ENCODE measurements around the gene TAAR8.
"Not testable (repeated sequence)": the region's sequence is repeated elsewhere in the genome, so short reads cannot be mapped to it uniquely, and the experiment has no call there.

TAAR8 gene

DNA sequence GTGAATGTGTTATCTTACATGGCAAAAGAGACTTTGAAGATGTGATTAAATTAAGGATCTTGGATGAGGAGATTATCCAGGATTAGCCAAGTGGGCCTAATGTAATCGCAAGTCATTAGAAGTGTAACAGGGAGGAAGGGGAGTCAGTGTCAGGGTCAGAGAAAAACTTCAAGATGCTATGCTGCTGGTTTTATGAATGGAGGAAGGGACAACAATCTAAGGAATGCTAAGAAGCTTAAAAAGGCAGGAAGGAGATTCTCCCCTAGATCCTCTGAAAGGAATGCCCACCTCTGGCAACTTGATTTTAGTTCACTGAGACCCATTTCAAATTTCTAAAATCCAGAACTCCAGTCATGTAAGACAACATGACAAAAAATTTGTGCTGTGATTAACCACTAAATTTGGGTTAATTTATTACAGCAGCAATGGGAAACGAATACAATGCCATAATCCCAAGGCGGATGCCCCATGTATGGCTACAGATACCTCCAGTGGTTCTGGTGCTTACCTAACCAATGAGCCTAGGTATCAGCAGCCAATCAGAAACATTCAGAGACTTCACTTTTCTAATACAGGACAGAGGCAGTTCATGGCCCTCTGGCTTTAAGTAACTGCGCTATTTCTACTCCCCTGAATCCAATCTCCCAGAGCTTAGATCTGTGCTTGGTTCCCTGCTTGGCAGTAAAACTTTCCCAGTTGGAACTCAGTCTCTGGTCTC lies 3.6 kb upstream of the TAAR8 start:
- DNase-seq, result no peak

GRCh38 chr6:132551214-132551613 lies 1.3 kb upstream of the TAAR8 start:
- DNase-seq, result no peak

GRCh38 chr6:132560087-132560486 lies 7.6 kb downstream of the TAAR8 start:
- not testable (repeated sequence) for DNase-seq

- no peak for DNase-seq
Observed at GRCh38 chr6:132566404-132566803, 13.9 kb downstream of the TAAR8 start.

- no peak for DNase-seq
Observed at GRCh38 chr6:132567566-132567965, 15.1 kb downstream of the TAAR8 start.

GRCh38 chr6:132568611-132569010 lies 16.1 kb downstream of the TAAR8 start:
- DNase-seq, result no peak

DNA sequence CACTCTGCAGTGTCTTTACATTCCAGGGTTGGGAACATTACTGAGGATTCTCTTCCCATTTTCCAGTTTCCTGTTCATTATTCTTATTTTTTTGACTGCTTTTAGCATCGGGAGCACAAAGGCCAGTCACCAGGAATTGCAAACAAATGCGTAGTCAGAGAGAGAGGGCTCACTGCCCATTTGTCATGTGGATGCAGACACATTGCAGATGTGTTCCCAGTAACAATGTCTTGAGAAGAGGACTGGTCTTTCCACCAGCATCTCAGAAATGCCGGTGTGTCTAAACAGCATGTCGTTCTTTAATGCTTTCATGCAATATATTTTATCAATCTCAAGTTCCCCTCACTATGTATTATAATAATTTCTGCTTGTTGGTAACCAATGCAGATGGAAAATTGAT lies 16.7 kb downstream of the TAAR8 start:
- no peak for DNase-seq

DNA sequence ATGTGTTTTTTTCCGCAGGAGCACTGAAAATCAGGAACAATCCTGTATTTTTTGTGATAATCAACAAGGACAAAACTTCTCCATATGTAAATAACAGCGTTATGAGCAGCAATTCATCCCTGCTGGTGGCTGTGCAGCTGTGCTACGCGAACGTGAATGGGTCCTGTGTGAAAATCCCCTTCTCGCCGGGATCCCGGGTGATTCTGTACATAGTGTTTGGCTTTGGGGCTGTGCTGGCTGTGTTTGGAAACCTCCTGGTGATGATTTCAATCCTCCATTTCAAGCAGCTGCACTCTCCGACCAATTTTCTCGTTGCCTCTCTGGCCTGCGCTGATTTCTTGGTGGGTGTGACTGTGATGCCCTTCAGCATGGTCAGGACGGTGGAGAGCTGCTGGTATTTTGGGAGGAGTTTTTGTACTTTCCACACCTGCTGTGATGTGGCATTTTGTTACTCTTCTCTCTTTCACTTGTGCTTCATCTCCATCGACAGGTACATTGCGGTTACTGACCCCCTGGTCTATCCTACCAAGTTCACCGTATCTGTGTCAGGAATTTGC lies 17.8 kb downstream of the TAAR8 start, which contains the start of gene TAAR6:
Gene TAAR6 (plus strand): TSS at position 102 of the 557 bp plus-strand sequence. CDS start 0 bp downstream, at position 102.
- DNase-seq, result no peak

GRCh38 chr6:132571774-132572173 lies 19.3 kb downstream of the TAAR8 start:
- no peak for DNase-seq

- DNase-seq, result no peak
Observed at GRCh38 chr6:132584698-132585097, 32.2 kb downstream of the TAAR8 start.

GRCh38 chr6:132587424-132587823 lies 35.0 kb downstream of the TAAR8 start:
- DNase-seq, result no peak

DNA sequence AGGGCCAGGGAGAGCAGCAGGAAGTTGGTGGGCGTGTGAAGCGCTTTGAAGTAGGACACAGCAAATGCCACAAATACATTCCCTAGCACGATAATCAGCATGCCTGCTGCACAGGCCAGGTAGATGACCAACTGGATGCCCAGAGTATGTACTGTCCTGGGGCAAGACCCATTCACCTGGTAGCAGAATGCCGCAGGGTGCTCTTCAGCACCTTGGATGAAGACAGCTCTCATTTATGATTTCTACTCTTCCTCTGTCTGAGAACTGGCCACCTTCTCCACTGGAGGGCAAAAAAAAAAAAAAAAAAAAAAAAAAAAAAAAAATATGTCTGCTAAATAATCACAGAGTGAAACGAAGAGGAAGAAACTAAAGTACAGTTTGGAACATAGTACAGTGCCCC lies 37.0 kb downstream of the TAAR8 start, which contains the start of gene TAAR5:
Gene TAAR5 (minus strand): TSS at position 288 of the 400 bp plus-strand sequence. CDS start 55 bp downstream, at position 233.
- no peak for DNase-seq

DNA sequence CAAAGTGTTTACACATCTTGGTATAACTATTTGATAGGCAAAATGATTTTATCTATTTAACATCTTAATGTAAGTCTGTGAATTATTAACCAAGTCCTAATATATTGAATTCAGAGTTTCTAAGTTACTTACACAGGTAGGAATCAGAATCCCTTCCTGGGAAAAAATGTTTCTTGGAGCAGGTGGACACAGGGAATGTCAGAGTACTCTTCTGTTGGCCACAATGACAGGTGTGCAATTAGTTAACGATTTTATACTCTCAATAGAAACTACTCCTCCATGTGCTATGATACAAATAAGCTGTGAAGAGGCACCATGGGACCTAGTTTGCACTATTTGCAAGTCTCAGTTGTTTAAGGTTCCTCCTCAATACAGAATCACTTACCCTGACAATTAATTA lies 37.9 kb downstream of the TAAR8 start:
- DNase-seq, result no peak

DNA sequence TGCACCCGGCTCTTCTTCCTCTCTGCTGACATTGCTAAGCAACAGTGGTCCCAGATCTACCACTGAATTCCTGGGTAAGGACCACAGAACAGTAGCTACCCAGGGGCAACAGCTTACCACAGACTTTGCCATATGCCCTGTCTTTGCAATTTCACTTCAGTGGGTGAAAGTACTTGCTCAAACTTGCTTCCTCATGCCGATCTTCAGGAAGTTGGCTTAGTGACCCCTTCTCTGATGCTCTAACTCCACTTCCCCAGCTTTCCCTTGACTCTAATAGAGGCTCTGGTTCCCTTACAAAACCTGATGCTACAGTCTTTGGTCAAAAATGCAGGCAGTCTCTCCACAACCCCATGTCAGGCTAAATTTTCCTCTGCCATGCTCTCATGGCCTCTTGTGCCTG lies 40.4 kb downstream of the TAAR8 start:
- no peak for DNase-seq

DNA sequence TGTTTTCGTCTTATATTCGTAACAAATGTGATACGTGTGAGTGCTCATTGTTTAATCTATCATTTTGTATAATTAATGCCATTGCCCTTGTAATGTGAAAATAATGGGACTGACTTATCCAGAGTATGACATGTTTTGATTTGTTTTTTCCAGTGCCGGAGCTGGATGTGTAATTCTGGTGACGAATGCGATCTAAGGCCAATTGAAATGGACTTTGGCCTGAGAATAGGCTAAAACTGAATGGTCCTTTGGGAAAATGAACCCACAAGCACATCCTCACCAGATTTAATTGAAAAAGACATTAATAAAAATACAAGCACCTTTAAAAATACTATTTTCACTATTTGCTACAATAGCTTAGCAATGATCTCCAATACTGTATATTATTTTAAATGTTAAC lies 43.7 kb downstream of the TAAR8 start:
- no peak for DNase-seq

- DNase-seq, result no peak
Observed at GRCh38 chr6:132598473-132598872, 46.0 kb downstream of the TAAR8 start.

DNA sequence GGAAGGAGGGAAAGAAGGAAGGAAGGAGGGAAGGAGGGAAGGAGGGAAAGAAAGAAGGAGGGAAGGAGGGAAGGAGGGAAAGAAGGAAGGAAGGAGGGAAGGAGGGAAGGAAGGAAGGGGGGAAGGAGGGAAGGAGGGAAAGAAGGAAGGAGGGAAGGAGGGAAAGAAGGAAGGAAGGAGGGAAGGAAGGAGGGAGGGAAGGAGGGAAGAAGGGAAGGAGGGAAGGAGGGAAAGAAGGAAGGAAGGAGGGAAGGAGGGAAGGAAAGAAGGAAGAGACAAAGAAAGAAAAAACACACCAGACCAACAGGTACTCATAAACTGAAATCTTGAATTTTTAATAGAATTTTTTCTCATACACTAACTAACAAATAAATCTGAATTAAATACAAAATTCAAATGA lies 48.4 kb downstream of the TAAR8 start:
- not testable (repeated sequence) for DNase-seq

Data from femur (tissue), 1 donor.